ENCODE results near the gene UBE2U. TPM values are rescaled to one million over a fixed set of nuclear protein-coding genes. Genes with fewer than 3 reads are reported as not detected.

The UBE2U gene
- total RNA-seq, 4 donors from 2014 or later: not detected

- no peaks in the 10 kb centered on the region for H3K27me3 ChIP-seq
- H3K4me1 ChIP-seq: no peaks in the 10 kb centered on the region
- no peak overlapping the region for H3K4me3 ChIP-seq
- no peak for DNase-seq (ENCODE audit: low spot score in 2 of 2)
- H3K27ac ChIP-seq: no peak overlapping the region
- TF ChIP-seq POLR2A (IDR thresholded peaks at IDR 0.05) (no peak), CTCF (IDR thresholded peaks at IDR 0.05) (no peak), EP300 (IDR thresholded peaks at IDR 0.05) (no peak)
- no peaks in the 10 kb centered on the region for H3K36me3 ChIP-seq
- WGBS: 84% methylated on average over 3 of the region's 3 CpGs
- H3K9me3 ChIP-seq: no peaks in the 10 kb centered on the region
Measured at GRCh38 chr1:64229307-64229706, 25.9 kb downstream of the UBE2U start.

- no peak for DNase-seq (ENCODE audit: low spot score in 2 of 2)
- Histone ChIP-seq H3K4me1 (no peaks in the 10 kb centered on the region), H3K27ac (no peak overlapping the region), H3K9me3 (no peaks in the 10 kb centered on the region), H3K36me3 (no peaks in the 10 kb centered on the region), H3K4me3 (no peak overlapping the region), H3K27me3 (no peaks in the 10 kb centered on the region)
- WGBS: 34% methylated on average over 4 of the region's 4 CpGs
- no peak for TF ChIP-seq POLR2AphosphoS5 (IDR thresholded peaks at IDR 0.05)
- no peak for TF ChIP-seq POLR2A (IDR thresholded peaks at IDR 0.05)
- no peak for TF ChIP-seq EP300 (IDR thresholded peaks at IDR 0.05)
- no peak for TF ChIP-seq CTCF (IDR thresholded peaks at IDR 0.05)
Measured at GRCh38 chr1:64231153-64231552, 27.7 kb downstream of the UBE2U start.

GRCh38 chr1:64231654-64232053, 28.2 kb downstream of the UBE2U start:
- no peak overlapping the region for H3K4me3 ChIP-seq
- H3K27ac ChIP-seq: no peak overlapping the region
- no peaks in the 10 kb centered on the region for H3K4me1 ChIP-seq
- no peaks in the 10 kb centered on the region for H3K36me3 ChIP-seq
- DNase-seq (ENCODE audit: low spot score in 2 of 2): no peak
- H3K9me3 ChIP-seq: no peaks in the 10 kb centered on the region
- H3K27me3 ChIP-seq: no peaks in the 10 kb centered on the region
- no peak for TF ChIP-seq POLR2A (IDR thresholded peaks at IDR 0.05)
- TF ChIP-seq POLR2AphosphoS5 (IDR thresholded peaks at IDR 0.05): no peak
- no peak for TF ChIP-seq EP300 (IDR thresholded peaks at IDR 0.05)
- no peak for TF ChIP-seq CTCF (IDR thresholded peaks at IDR 0.05)

GRCh38 chr1:64234714-64235113, 31.3 kb downstream of the UBE2U start:
- H3K4me1 ChIP-seq: no peaks in the 10 kb centered on the region
- no peak for DNase-seq (ENCODE audit: low spot score in 2 of 2)
- TF ChIP-seq POLR2A (IDR thresholded peaks at IDR 0.05) (no peak), POLR2AphosphoS5 (IDR thresholded peaks at IDR 0.05) (no peak), CTCF (IDR thresholded peaks at IDR 0.05) (no peak)
- no peaks in the 10 kb centered on the region for H3K36me3 ChIP-seq
- H3K9me3 ChIP-seq: no peaks in the 10 kb centered on the region
- no peak overlapping the region for H3K27ac ChIP-seq
- H3K27me3 ChIP-seq: no peaks in the 10 kb centered on the region
- H3K4me3 ChIP-seq: no peak overlapping the region

GRCh38 chr1:64235181-64235580, 31.8 kb downstream of the UBE2U start:
- TF ChIP-seq EP300 (IDR thresholded peaks at IDR 0.05): no peak
- no peak for TF ChIP-seq POLR2AphosphoS5 (IDR thresholded peaks at IDR 0.05)
- no peak for TF ChIP-seq CTCF (IDR thresholded peaks at IDR 0.05)
- TF ChIP-seq POLR2A (IDR thresholded peaks at IDR 0.05): no peak
- Histone ChIP-seq H3K4me3 (no peak overlapping the region), H3K4me1 (no peaks in the 10 kb centered on the region)

More at GRCh38 chr1:64235181-64235580, 31.8 kb downstream of the UBE2U start:
- H3K27me3 ChIP-seq: no peaks in the 10 kb centered on the region
- no peak overlapping the region for H3K27ac ChIP-seq
- no peak for DNase-seq (ENCODE audit: low spot score in 2 of 2)
- no peaks in the 10 kb centered on the region for H3K9me3 ChIP-seq
- H3K36me3 ChIP-seq: no peaks in the 10 kb centered on the region
